Mucosa of rectum (tissue), 2 donors: ENCODE measurements around the gene SERPINE2.
A peak's percentile ranks its signal among the peaks of the same experiment; 100 is the strongest.
"Not testable (repeated sequence)": the region's sequence is repeated elsewhere in the genome, so short reads cannot be mapped to it uniquely, and the experiment has no call there.

Source experiments
- H3K27ac ChIP-seq, 2 donors: one replicate each; pipeline ENCODE4 v1.7.0; 2013; ENCODE audit warnings: inconsistent platforms in 2 of 2, low read depth in 2 of 2, low read length in 2 of 2
- H3K27me3 ChIP-seq, 2 donors: one replicate each; pipeline ENCODE4 v1.7.0; 2013; ENCODE audit warnings: low read length in 2 of 2; ENCODE audit not compliant: control insufficient read depth in 2 of 2, insufficient read depth in 2 of 2
- H3K36me3 ChIP-seq, 2 donors: one replicate each; pipeline ENCODE4 v1.7.0; 2013; ENCODE audit warnings: low read length in 2 of 2; ENCODE audit not compliant: control insufficient read depth in 2 of 2, insufficient read depth in 2 of 2
- H3K4me1 ChIP-seq, 2 donors: one replicate each; pipeline ENCODE4 v1.7.0; 2013; ENCODE audit warnings: low read length in 2 of 2, mild to moderate bottlenecking in 1 of 2; ENCODE audit not compliant: control insufficient read depth in 2 of 2, insufficient read depth in 2 of 2
- H3K4me3 ChIP-seq, 2 donors: one replicate each; pipeline ENCODE4 v1.7.0; 2013; ENCODE audit warnings: low read length in 2 of 2
- H3K9ac ChIP-seq, 2 donors: one replicate each; pipeline ENCODE4 v1.7.0; 2013; ENCODE audit warnings: low read length in 2 of 2, low read depth in 1 of 2, mild to moderate bottlenecking in 1 of 2
- H3K9me3 ChIP-seq, 2 donors: one replicate each; pipeline ENCODE4 v1.7.0; 2013; ENCODE audit warnings: low read length in 2 of 2; ENCODE audit not compliant: control insufficient read depth in 2 of 2
- donor health status: healthy.
- donor health status: Normal muscosa, but diverticular disease.

SERPINE2 gene

GRCh38 chr2:224017957-224018356 lies 21.1 kb downstream of the SERPINE2 start:
- H3K4me1 ChIP-seq = peaks cover 2 to 3% of the 10 kb centered on the region in 2 donors
- H3K36me3 ChIP-seq = no peaks in the 10 kb centered on the region
- H3K9me3 ChIP-seq = no peaks in the 10 kb centered on the region
- H3K27me3 ChIP-seq = no peaks in the 10 kb centered on the region
- no peak overlapping the region for H3K27ac ChIP-seq
- H3K9ac ChIP-seq = no peak overlapping the region
- H3K4me3 ChIP-seq = no peak overlapping the region

- H3K27me3 ChIP-seq = no peaks in the 10 kb centered on the region
- H3K27ac ChIP-seq = no peak overlapping the region
- no peaks in the 10 kb centered on the region for H3K36me3 ChIP-seq
- H3K9ac ChIP-seq = no peak overlapping the region
- no peak overlapping the region for H3K4me3 ChIP-seq
- H3K4me1 ChIP-seq = peaks cover 2 to 3% of the 10 kb centered on the region in 2 donors
- H3K9me3 ChIP-seq = no peaks in the 10 kb centered on the region
These were observed 22.1 kb downstream of the SERPINE2 start for GRCh38 chr2:224016963-224017362.

GRCh38 chr2:224014336-224014735 lies 24.8 kb downstream of the SERPINE2 start:
- Histone ChIP-seq H3K27ac (no peak overlapping the region), H3K9me3 (no peaks in the 10 kb centered on the region), H3K36me3 (no peaks in the 10 kb centered on the region), H3K4me3 (no peak overlapping the region), H3K9ac (no peak overlapping the region), H3K4me1 (peaks cover 3 to 8% of the 10 kb centered on the region in 2 donors), H3K27me3 (no peaks in the 10 kb centered on the region)

- H3K9me3 ChIP-seq = no peaks in the 10 kb centered on the region
- peaks cover 10 to 20% of the 10 kb centered on the region in 2 donors for H3K4me1 ChIP-seq
- H3K36me3 ChIP-seq = no peaks in the 10 kb centered on the region
- H3K27ac ChIP-seq = no peak overlapping the region
- no peak overlapping the region for H3K9ac ChIP-seq
- no peak overlapping the region for H3K4me3 ChIP-seq
- no peaks in the 10 kb centered on the region for H3K27me3 ChIP-seq
These were observed 27.2 kb downstream of the SERPINE2 start for GRCh38 chr2:224011837-224012236.

- Histone ChIP-seq H3K9me3 (no peaks in the 10 kb centered on the region), H3K4me1 (peaks cover 8 to 18% of the 10 kb centered on the region in 2 donors), H3K36me3 (no peaks in the 10 kb centered on the region), H3K9ac (no peak overlapping the region), H3K27me3 (no peaks in the 10 kb centered on the region), H3K4me3 (no peak overlapping the region), H3K27ac (peak overlapping the region in 1 of 2 donors; percentile 68)
These were observed 29.3 kb downstream of the SERPINE2 start for GRCh38 chr2:224009605-224010315.

DNA sequence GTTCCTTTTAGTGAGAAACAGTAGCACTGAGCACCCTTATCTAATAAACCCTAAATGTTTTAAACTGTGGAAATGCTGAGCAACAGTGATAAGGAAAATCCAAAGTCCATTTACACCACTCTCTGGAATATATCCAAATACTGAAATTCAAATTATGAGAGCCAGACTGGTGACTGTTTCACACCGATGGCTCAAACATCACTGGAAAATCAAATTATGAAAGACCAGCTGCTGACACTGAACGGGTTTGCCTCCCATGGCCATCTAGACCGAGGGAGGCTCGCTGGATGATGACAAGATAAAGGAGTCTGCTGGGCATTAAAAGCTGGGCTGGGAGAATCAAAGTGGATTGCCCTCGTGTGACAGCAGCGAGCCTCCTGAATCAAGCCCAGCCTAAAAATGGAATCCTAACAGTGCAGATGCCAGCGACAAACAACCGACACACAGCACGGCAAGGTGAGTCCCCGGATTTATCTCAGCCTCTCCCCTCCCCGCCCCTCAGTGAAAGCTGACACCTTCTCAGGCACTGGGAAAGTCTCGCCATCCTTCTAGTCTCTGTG lies 30.3 kb downstream of the SERPINE2 start:
- H3K9me3 ChIP-seq = no peaks in the 10 kb centered on the region
- H3K4me3 ChIP-seq = peak overlapping the region; percentile 52 to 56
- peaks cover 8 to 18% of the 10 kb centered on the region in 2 donors for H3K4me1 ChIP-seq
- peak overlapping the region; percentile 64 to 68 for H3K27ac ChIP-seq
- H3K9ac ChIP-seq = no peak overlapping the region
- H3K36me3 ChIP-seq = no peaks in the 10 kb centered on the region
- no peaks in the 10 kb centered on the region for H3K27me3 ChIP-seq

- Histone ChIP-seq H3K4me3 (no peak overlapping the region), H3K27ac (no peak overlapping the region), H3K9me3 (no peaks in the 10 kb centered on the region), H3K27me3 (no peaks in the 10 kb centered on the region), H3K4me1 (peaks cover 8 to 11% of the 10 kb centered on the region in 2 donors), H3K9ac (no peak overlapping the region), H3K36me3 (no peaks in the 10 kb centered on the region)
These were observed 34.9 kb downstream of the SERPINE2 start for GRCh38 chr2:224004105-224004695.

GRCh38 chr2:224000662-224001061 lies 38.4 kb downstream of the SERPINE2 start:
- not testable (repeated sequence) for H3K27me3 ChIP-seq, H3K4me3 ChIP-seq, H3K9ac ChIP-seq, H3K9me3 ChIP-seq, H3K27ac ChIP-seq, H3K4me1 ChIP-seq, H3K36me3 ChIP-seq

DNA sequence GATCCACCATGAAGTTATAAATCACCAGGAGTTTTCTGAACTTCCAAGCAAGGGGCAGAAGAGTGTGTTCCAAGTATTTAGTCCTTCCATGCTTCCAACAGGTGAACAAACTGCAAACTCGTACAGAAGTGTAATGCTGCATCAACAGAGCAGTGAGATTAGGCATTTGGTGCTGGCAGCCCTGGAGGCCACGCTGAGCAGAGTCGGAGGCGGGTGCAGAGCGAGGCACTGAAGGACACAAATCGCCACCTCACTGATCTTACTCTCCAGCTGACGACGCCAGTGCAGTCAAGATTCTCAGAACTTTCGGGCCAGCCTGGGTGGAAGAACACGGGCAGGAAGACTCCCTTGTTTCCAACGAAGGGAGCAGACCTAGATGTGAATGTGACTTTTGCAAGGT lies 39.2 kb downstream of the SERPINE2 start:
- H3K9ac ChIP-seq = no peak overlapping the region
- H3K4me3 ChIP-seq = no peak overlapping the region
- no peaks in the 10 kb centered on the region for H3K9me3 ChIP-seq
- peaks cover 0 to under 1% of the 10 kb centered on the region in 2 donors for H3K4me1 ChIP-seq
- no peaks in the 10 kb centered on the region for H3K27me3 ChIP-seq
- H3K27ac ChIP-seq = no peak overlapping the region
- no peaks in the 10 kb centered on the region for H3K36me3 ChIP-seq

DNA sequence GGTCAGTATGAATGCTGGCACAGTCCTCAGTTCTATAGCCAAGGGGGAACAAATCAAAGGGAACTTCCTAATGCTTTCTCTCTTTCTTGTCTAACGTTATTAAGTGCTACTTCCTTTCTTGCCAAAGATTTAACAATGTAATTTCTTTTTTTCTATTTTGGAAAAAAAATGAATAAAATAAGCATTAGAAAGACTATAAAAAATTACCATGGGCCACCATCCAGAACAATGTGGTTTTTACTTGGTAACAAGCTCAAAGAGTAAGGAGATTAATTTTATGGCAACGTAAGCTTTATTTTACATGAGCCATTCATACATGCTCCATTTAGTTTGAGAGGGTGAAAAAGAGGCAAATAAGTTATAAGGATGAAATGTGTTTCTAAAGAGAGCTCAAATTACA lies 40.1 kb downstream of the SERPINE2 start:
- H3K27ac ChIP-seq = no peak overlapping the region
- no peaks in the 10 kb centered on the region for H3K36me3 ChIP-seq
- no peaks in the 10 kb centered on the region for H3K9me3 ChIP-seq
- H3K9ac ChIP-seq = no peak overlapping the region
- H3K27me3 ChIP-seq = no peaks in the 10 kb centered on the region
- no peak overlapping the region for H3K4me3 ChIP-seq
- H3K4me1 ChIP-seq = peaks cover 3 to 8% of the 10 kb centered on the region in 2 donors
